ENCODE results near the gene OR2B2.
A peak's percentile ranks its signal among the peaks of the same experiment; 100 is the strongest.

The OR2B2 gene

GRCh38 chr6:27893059-27893835, 18.9 kb downstream of the OR2B2 start:
- DNase-seq, result peak; percentile 36 to 54

- DNase-seq, result no peak
These were observed 19.5 kb downstream of the OR2B2 start for GRCh38 chr6:27892649-27893058.

- DNase-seq, result no peak
These were observed 20.8 kb downstream of the OR2B2 start for GRCh38 chr6:27891320-27891875.

GRCh38 chr6:27890445-27891319, 21.5 kb downstream of the OR2B2 start:
- peak in 1 of 2 donors; percentile 16 for DNase-seq

- DNase-seq, result no peak
These were observed 22.4 kb downstream of the OR2B2 start for GRCh38 chr6:27889628-27890444.

GRCh38 chr6:27889275-27889627, 22.9 kb downstream of the OR2B2 start:
- DNase-seq, result no peak

GRCh38 chr6:27888566-27888965, 23.6 kb downstream of the OR2B2 start:
- no peak for DNase-seq

GRCh38 chr6:27886073-27886472, 26.1 kb downstream of the OR2B2 start:
- no peak for DNase-seq

GRCh38 chr6:27883136-27883535, 29.1 kb downstream of the OR2B2 start:
- no peak for DNase-seq

- DNase-seq, result no peak
These were observed 29.6 kb downstream of the OR2B2 start for GRCh38 chr6:27882624-27883023.

- no peak for DNase-seq
These were observed 32.4 kb downstream of the OR2B2 start for GRCh38 chr6:27879837-27880236.

GRCh38 chr6:27874016-27874415, 38.2 kb downstream of the OR2B2 start:
- DNase-seq, result no peak

GRCh38 chr6:27873021-27873940, 38.9 kb downstream of the OR2B2 start:
- DNase-seq, result no peak

GRCh38 chr6:27872642-27873020, 39.6 kb downstream of the OR2B2 start:
- no peak for DNase-seq

GRCh38 chr6:27871924-27872638, 40.1 kb downstream of the OR2B2 start:
- peak; percentile 26 to 32 for DNase-seq

- no peak for DNase-seq
These were observed 41.8 kb downstream of the OR2B2 start for GRCh38 chr6:27870291-27870870.

GRCh38 chr6:27868311-27868710, 43.9 kb downstream of the OR2B2 start:
- no peak for DNase-seq

GRCh38 chr6:27867945-27868300, 44.3 kb downstream of the OR2B2 start:
- DNase-seq, result no peak

GRCh38 chr6:27867051-27867944, 44.9 kb downstream of the OR2B2 start:
- no peak for DNase-seq

All from hippocampal formation (tissue), 2 donors.